Measurements from ENCODE around the gene REEP3.

The REEP3 gene

DNA sequence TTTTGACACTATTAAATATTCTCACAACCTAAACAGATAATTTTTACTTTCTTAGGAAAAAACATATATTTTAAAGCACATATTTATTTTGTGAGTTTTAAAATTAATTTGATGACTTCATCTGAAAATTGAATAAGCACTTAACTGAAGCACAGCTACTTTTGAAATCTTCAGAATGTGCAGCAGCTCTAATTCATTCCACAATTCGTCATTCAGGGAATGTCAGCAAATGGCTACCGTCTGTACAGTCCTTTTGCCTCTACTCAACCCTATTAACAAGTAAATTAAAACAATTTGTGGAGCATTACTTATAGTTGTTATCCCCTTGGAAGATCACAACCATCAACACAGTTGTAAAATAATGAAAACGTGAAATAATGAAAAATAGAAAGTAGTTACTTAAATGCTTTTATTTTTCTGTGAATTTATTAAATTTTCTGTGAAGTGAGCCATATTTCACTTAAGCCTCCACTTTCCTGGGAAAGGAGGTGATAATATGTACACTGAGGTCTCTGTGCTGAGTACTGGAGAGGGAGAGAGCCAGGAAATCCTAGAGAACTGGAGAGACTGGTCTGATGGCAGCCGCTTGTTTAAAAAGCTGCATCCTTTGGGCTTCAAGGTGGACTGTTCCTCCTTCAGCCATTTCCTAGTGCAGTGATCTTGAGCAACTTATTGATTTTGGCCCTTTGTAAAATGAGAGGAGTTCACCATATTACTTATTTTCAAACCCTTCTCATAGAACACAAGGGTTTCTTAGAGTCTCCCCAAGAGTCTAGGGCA, 70.6 kb downstream of the REEP3 start:
- Histone ChIP-seq H3K4me3 (IDR thresholded peaks at IDR 0.05; ENCODE audit: insufficient read depth, low read depth, low read length) (no peak overlapping the region), H3K4me2 (no peak overlapping the region), H3K9ac (no peak overlapping the region)

DNA sequence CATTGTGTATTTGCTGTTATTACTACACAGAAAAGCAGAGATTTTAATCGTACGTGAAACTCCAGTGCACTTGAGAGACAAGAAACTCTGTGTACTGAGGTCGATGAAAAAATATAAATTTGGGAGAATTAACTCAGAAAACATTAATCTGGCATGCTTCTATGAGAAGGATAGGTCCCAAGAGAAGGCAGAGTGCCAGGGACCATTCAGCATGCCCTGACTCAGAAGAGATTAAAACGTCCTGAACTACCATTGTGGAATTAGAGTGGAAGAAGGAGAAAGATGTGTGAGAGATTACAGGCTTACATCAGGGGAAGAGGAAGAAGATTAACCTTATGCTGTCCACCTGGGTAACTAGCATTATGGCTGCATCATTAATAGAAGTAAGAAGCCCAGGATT, 72.4 kb downstream of the REEP3 start:
- H4K20me1 ChIP-seq (ENCODE audit: insufficient read depth): no peaks in the 10 kb centered on the region
- H3K79me2 ChIP-seq (ENCODE audit: insufficient read depth, low read depth): no peaks in the 10 kb centered on the region
- H3K4me3 ChIP-seq (IDR thresholded peaks at IDR 0.05; ENCODE audit: insufficient read depth, low read depth, low read length): no peak overlapping the region
- H3K36me3 ChIP-seq (ENCODE audit: insufficient read depth): no peaks in the 10 kb centered on the region
- no peaks in the 10 kb centered on the region for H3K27me3 ChIP-seq (ENCODE audit: insufficient read depth, low read depth)
- H3K4me2 ChIP-seq: no peak overlapping the region
- no peak for TF ChIP-seq CTCF (conservative IDR thresholded peaks at IDR 0.05; ENCODE audit: low read depth, low read length)
- no peak overlapping the region for H3K9ac ChIP-seq
- H3K4me1 ChIP-seq (ENCODE audit: low read depth, poor library complexity, severe bottlenecking): no peaks in the 10 kb centered on the region
- no peak overlapping the region for H2AFZ ChIP-seq (ENCODE audit: low read depth)
- no peak overlapping the region for H3K27ac ChIP-seq

More for the DNA sequence above, 70.6 kb downstream of the REEP3 start:
- Histone ChIP-seq H3K79me2 (ENCODE audit: insufficient read depth, low read depth) (no peaks in the 10 kb centered on the region), H3K36me3 (ENCODE audit: insufficient read depth) (no peaks in the 10 kb centered on the region), H3K27ac (no peak overlapping the region), H3K27me3 (ENCODE audit: insufficient read depth, low read depth) (no peaks in the 10 kb centered on the region), H4K20me1 (ENCODE audit: insufficient read depth) (no peaks in the 10 kb centered on the region), H2AFZ (ENCODE audit: low read depth) (no peak overlapping the region), H3K4me1 (ENCODE audit: low read depth, poor library complexity, severe bottlenecking) (no peaks in the 10 kb centered on the region)
- TF ChIP-seq CTCF (conservative IDR thresholded peaks at IDR 0.05; ENCODE audit: low read depth, low read length): no peak

DNA sequence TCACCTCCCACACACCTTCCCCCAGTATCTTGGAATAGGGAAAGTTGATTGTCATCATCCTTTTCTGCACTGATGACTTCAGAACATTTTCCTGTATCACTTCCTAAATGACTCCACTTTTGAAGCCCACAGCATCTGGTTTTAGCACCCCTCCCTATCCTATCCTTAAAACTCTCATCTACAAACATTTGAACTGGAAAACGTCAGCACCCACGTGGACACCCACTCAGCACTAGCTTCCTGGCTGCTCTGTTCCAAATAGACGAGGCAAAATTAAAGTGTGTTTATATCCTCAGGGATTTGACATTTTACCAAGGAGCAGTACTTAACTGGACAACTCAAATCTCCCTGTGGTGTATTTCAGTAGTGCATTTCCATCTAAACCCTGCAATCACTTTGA, 73.9 kb downstream of the REEP3 start:
- no peak overlapping the region for H3K4me3 ChIP-seq (IDR thresholded peaks at IDR 0.05; ENCODE audit: insufficient read depth, low read depth, low read length)
- no peaks in the 10 kb centered on the region for H3K4me1 ChIP-seq (ENCODE audit: low read depth, poor library complexity, severe bottlenecking)
- no peak overlapping the region for H2AFZ ChIP-seq (ENCODE audit: low read depth)
- H3K27me3 ChIP-seq (ENCODE audit: insufficient read depth, low read depth): no peaks in the 10 kb centered on the region
- no peak overlapping the region for H3K4me2 ChIP-seq
- H3K9ac ChIP-seq: no peak overlapping the region
- TF ChIP-seq CTCF (conservative IDR thresholded peaks at IDR 0.05; ENCODE audit: low read depth, low read length): no peak
- no peaks in the 10 kb centered on the region for H3K36me3 ChIP-seq (ENCODE audit: insufficient read depth)
- no peaks in the 10 kb centered on the region for H3K79me2 ChIP-seq (ENCODE audit: insufficient read depth, low read depth)
- H4K20me1 ChIP-seq (ENCODE audit: insufficient read depth): no peaks in the 10 kb centered on the region
- no peak overlapping the region for H3K27ac ChIP-seq

- H3K27ac ChIP-seq: no peak overlapping the region
- H3K36me3 ChIP-seq (ENCODE audit: insufficient read depth): no peaks in the 10 kb centered on the region
- H3K9ac ChIP-seq: no peak overlapping the region
- no peak overlapping the region for H2AFZ ChIP-seq (ENCODE audit: low read depth)
- no peak overlapping the region for H3K4me3 ChIP-seq (IDR thresholded peaks at IDR 0.05; ENCODE audit: insufficient read depth, low read depth, low read length)
- no peak overlapping the region for H3K4me2 ChIP-seq
- TF ChIP-seq CTCF (conservative IDR thresholded peaks at IDR 0.05; ENCODE audit: low read depth, low read length): no peak
- no peaks in the 10 kb centered on the region for H4K20me1 ChIP-seq (ENCODE audit: insufficient read depth)
- no peaks in the 10 kb centered on the region for H3K27me3 ChIP-seq (ENCODE audit: insufficient read depth, low read depth)
- H3K4me1 ChIP-seq (ENCODE audit: low read depth, poor library complexity, severe bottlenecking): no peaks in the 10 kb centered on the region
- no peaks in the 10 kb centered on the region for H3K79me2 ChIP-seq (ENCODE audit: insufficient read depth, low read depth)
Observed at GRCh38 chr10:63596924-63597323, 75.7 kb downstream of the REEP3 start.

Data from KMS-11 (cell line).